Eye (tissue), 1 donor: ENCODE measurements around the gene DCHS2.
A peak's percentile ranks its signal among the peaks of the same experiment; 100 is the strongest.

Experiments used
- DNase-seq: peaks from one replicate; pipeline ENCODE4 v3.0.0-alpha.2; 2015

Gene DCHS2

GRCh38 chr4:154490234-154490582, 1.4 kb downstream of the DCHS2 start:
- DNase-seq = peak; percentile 72

GRCh38 chr4:154489558-154490233, 1.9 kb downstream of the DCHS2 start:
- DNase-seq = no peak

- DNase-seq = no peak
Measured at GRCh38 chr4:154487145-154487544, 4.5 kb downstream of the DCHS2 start.

GRCh38 chr4:154485127-154485773, 6.3 kb downstream of the DCHS2 start:
- DNase-seq = no peak

GRCh38 chr4:154478547-154478946, 13.1 kb downstream of the DCHS2 start:
- DNase-seq = no peak

- no peak for DNase-seq
Measured at GRCh38 chr4:154478128-154478527, 13.5 kb downstream of the DCHS2 start.

GRCh38 chr4:154476232-154476631, 15.4 kb downstream of the DCHS2 start:
- DNase-seq = no peak

- no peak for DNase-seq
Measured at GRCh38 chr4:154475820-154476219, 15.8 kb downstream of the DCHS2 start.

- DNase-seq = no peak
Measured at GRCh38 chr4:154473497-154473896, 18.1 kb downstream of the DCHS2 start.

GRCh38 chr4:154472858-154473257, 18.7 kb downstream of the DCHS2 start:
- DNase-seq = no peak

- peak; percentile 40 for DNase-seq
Measured at GRCh38 chr4:154471526-154472331, 19.9 kb downstream of the DCHS2 start.

GRCh38 chr4:154471032-154471431, 20.6 kb downstream of the DCHS2 start:
- no peak for DNase-seq

GRCh38 chr4:154467886-154468285, 23.7 kb downstream of the DCHS2 start:
- DNase-seq = no peak

GRCh38 chr4:154466336-154466735, 25.3 kb downstream of the DCHS2 start:
- DNase-seq = no peak

GRCh38 chr4:154465085-154465484, 26.5 kb downstream of the DCHS2 start:
- DNase-seq = no peak

- no peak for DNase-seq
Measured at GRCh38 chr4:154464654-154465053, 26.9 kb downstream of the DCHS2 start.

- DNase-seq = no peak
Measured at GRCh38 chr4:154462081-154462810, 29.4 kb downstream of the DCHS2 start.

- DNase-seq = no peak
Measured at GRCh38 chr4:154457471-154457870, 34.1 kb downstream of the DCHS2 start.

- DNase-seq = no peak
Measured at GRCh38 chr4:154456889-154457288, 34.7 kb downstream of the DCHS2 start.

- DNase-seq = no peak
Measured at GRCh38 chr4:154456240-154456639, 35.4 kb downstream of the DCHS2 start.

- DNase-seq = no peak
Measured at GRCh38 chr4:154455111-154455510, 36.5 kb downstream of the DCHS2 start.

GRCh38 chr4:154454710-154455109, 36.9 kb downstream of the DCHS2 start:
- DNase-seq = peak; percentile 50

GRCh38 chr4:154452798-154453346, 38.7 kb downstream of the DCHS2 start:
- DNase-seq = no peak
